SIG-M5 (cell line): ENCODE measurements around the gene METRNL.
"Not testable (repeated sequence)": the region's sequence is repeated elsewhere in the genome, so short reads cannot be mapped to it uniquely, and the experiment has no call there.

Source experiments
- DNase-seq: peaks from one replicate; lab custom pipeline; 2025; lab: John Stamatoyannopoulos, UW

METRNL gene

GRCh38 chr17:83052241-83052564 lies 27.2 kb upstream of the METRNL start:
- no peak for DNase-seq

DNA sequence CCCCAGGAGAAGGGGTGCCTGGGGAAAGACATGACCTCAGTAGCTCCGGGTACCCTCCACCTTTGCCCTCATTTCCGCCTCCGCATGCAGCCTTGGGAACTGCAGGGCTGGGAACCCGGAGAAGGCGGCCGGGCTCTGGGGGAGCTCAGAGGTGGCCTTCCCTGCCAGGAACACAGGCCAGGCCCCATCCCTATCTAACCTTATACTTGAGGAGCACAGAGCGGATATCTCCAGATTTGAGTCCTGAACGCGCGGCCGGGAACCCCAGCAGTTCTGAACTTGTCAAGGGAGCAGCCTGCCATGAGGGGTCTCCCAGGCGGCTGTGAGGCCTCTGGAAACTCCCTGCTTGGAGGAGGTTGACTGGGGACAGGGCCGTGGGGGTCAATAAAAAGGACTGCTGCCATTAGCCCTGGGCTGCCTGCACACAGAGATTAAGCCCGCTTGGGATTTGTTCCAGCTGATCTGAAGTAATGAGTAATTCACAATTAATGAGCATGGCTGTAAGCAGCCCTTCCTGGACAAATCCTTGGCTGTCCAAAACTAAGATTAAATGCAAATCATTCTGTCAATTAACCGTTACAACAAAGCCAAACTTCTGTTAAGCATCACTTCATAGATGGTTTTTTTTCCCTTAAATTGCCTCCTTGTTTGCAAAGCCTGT lies 26.3 kb upstream of the METRNL start:
- DNase-seq, result no peak

DNA sequence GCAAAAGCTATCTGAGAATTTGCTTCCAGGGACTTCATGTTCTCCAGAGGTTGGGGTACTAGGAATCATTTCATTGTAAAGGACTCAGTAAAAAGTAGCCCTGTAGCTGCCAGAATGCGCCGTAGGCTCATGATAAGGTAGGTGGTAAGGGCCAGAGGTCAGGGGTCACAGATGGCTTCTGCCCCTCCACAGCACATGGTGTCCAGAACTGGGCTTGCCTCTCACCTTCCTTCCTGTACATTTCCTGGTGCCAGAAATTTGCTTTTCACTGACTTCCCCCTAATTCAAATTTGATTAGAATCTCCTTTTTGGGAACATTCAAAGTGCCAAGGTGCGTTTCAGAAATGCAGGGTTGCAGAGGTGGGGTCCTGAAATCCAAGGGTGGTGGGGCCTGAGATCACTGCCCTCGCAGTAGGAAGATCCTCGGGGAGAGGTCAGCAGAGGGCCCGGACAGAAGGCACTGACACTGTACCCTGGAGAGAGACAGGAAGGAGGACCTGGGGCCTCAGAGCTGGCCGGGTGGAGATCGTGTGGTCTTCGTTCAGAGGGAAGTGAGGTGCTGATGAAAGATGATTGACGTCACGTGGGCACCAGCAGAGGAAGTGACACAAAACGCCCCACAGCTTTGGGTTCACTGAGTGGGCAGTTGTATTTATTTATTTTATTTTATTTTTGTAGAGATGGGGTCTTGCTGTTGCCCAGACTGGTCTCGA lies 25.5 kb upstream of the METRNL start:
- no peak for DNase-seq

DNA sequence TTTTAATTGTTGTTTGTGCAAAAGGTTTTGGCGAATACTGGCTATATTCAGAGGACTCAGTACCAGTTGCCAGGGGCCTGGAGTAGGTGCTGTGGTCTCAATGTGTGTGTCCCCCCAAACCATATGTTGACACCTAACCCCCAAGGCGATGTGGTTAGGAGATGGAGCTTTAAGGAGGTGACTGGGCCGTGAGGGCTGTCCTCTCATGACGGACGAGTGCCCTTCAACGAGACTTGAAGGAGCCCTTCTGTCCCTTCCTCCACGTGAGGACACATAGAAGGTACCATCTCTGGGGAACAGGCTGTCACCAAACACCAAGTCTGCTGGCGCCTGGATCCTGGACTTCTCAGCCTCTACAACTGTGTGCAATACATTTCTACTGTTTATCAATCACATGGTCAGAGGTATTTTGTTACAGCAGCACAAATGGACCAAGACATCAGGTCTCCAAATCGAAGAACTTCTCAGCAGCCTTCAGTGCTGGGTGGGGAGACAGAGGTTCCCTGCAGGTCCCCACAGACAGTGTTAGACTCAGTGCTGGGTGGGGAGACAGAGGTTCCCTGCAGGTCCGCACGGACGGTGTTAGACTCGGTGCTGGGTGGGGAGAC lies 24.8 kb upstream of the METRNL start:
- no peak for DNase-seq

DNA sequence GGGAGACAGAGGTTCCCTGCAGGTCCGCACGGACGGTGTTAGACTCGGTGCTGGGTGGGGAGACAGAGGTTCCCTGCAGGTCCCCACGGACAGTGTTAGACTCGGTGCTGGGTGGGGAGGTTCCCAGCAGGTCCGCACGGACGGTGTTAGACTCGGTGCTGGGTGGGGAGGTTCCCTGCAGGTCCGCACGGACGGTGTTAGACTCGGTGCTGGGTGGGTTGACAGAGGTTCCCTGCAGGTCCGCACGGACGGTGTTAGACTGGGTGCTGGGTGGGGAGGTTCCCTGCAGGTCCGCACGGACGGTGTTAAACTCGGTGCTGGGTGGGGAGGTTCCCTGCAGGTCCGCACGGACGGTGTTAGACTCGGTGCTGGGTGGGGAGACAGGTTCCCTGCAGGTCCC lies 24.2 kb upstream of the METRNL start:
- DNase-seq, result not testable (repeated sequence)

GRCh38 chr17:83055911-83056582 lies 23.4 kb upstream of the METRNL start:
- DNase-seq, result no peak

GRCh38 chr17:83056583-83057396 lies 22.6 kb upstream of the METRNL start:
- DNase-seq, result no peak

DNA sequence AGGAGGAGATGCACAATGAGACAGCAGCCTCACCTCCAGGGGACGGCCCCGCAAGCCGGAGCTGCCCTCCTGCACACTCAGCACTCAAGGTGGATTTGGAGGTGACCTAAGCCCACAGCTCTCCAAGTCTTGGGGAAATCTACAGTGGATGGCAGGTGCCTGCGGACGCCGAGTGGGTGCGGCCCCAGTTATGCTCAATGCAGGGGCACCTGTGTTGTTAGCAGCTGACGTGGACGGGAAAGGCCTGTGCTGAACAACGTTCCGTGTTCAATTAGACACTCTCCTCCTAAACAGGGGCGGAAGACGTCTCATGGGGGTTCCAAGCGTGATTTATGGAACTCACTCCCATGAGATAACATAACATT lies 22.0 kb upstream of the METRNL start:
- DNase-seq, result no peak

- no peak for DNase-seq
Observed at GRCh38 chr17:83057793-83058265, 21.6 kb upstream of the METRNL start.

DNA sequence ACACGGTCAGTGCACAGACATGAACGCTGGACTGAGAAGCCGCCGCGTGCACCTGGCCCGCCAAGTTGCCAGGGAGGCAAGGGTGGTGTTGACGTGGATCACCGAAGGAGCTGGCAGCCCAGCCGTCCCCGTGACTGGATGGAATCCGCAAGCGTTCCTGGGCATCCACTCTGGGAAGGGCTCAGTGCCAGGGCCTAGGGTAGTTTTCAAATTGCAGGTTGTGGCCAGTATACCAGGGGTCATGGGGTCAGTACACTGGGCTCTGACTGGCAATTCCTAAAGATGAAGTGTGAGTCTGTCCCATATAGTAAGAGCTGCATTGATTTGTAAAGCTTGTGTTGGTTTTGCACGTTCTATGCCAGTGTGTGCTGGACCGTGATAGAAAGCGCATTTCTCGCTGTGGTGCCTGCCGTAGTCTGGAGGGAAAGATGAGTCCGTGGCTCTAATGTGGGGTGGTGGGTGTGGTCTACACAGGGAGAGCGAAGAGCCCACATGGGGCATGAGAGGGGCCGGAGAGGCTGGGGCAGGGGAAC lies 21.1 kb upstream of the METRNL start:
- DNase-seq, result no peak

DNA sequence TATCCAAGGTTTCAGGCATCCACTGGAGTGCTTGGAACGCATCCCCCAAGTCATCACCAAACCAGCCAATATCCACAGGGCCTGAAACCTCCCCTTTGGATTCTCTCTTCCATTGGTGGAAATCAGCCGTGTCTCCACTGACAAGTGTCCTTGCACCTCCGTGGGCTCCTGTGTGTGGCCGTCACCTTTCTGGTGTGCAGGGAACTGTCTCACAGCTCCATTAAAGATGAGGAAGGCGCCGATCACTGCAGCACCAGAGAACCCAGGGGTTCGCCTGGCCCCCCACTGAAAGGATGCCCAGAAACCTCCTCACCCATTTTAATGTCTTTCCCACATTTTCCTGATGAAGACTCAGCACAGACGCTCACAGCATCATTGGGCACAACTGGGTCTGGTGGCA lies 17.8 kb upstream of the METRNL start:
- DNase-seq, result no peak

DNA sequence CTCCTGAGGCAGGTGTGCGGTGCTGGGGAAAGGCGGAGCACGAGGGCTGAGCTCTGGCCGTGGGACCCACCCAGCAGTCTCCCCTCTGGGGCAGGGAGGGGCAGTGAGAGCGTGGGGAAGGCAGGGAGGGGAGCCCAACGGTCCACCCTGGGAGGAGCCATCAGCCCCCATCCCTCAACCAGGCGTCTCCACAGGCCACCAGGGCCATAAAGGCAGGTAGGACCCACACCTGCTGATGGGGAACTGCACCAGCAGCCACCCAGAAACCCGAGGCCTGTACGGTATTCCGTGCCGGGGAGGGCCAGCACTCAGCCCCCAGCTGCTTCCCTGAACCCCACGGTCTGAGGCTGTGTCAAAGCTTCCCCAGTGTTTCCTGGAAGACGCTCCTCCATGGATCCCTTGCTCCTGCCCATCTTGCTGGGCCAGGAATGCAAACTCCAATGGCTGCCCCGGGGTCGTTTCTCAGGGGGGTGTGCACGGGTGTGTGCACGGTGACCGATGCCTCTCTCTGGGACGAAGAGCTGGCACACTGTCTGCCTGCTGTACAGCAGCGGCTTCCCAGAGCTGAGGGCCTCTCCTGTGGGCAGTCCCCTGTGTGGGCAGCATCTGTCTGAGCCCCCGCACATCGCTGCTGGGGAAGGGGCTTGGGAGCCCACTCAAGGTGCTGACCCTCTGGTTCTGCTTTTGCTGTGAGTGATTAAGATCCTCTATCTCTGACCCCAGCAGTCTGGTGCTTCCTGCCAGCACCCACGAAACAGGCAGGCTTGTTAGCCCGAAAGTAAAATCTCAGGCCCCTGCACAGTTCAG lies 17.2 kb upstream of the METRNL start:
- no peak for DNase-seq

DNA sequence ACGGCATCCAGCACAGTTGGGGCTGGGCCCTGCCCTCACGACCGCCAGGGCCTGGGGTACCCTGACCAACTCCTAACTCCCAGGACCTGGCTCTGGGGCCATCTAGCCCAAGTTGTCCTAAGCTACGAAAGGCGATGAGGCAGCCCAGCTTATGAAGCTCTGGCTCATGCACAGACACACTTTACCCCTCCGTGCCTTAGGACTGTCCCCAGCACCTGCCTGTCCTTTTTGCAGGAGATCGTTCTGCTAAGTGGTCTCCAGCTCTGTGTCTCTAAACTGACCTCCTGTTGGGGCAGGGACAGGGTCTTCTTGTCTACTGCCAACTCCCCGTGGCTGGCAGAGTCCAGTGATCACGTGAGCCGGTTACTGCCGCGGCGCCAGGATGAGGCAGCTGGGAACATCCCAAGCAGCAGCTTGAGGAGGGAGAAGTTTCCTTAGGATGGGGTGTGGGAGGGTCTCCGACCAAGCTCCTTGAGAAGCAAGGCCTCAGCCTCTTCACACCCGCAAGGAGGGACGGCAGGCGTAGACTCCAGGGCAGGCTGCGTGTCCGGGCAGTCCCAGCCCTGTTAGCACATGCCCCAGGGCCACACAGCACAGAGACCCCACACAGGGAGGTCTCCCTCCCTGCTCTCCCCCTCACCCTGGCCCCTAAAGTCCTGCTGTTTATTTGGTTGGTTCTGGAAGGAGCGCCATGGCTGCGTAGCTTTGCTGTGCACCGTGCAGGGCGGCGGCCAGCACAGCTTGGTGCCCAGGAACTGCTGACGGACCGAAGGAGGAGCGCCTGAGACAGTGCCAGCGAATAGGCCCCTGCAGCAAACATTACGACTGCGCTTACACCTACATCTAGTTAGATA lies 16.4 kb upstream of the METRNL start:
- DNase-seq, result no peak

GRCh38 chr17:83064021-83064731 lies 15.2 kb upstream of the METRNL start:
- DNase-seq, result no peak

GRCh38 chr17:83064732-83065659 lies 14.4 kb upstream of the METRNL start:
- DNase-seq, result no peak

DNA sequence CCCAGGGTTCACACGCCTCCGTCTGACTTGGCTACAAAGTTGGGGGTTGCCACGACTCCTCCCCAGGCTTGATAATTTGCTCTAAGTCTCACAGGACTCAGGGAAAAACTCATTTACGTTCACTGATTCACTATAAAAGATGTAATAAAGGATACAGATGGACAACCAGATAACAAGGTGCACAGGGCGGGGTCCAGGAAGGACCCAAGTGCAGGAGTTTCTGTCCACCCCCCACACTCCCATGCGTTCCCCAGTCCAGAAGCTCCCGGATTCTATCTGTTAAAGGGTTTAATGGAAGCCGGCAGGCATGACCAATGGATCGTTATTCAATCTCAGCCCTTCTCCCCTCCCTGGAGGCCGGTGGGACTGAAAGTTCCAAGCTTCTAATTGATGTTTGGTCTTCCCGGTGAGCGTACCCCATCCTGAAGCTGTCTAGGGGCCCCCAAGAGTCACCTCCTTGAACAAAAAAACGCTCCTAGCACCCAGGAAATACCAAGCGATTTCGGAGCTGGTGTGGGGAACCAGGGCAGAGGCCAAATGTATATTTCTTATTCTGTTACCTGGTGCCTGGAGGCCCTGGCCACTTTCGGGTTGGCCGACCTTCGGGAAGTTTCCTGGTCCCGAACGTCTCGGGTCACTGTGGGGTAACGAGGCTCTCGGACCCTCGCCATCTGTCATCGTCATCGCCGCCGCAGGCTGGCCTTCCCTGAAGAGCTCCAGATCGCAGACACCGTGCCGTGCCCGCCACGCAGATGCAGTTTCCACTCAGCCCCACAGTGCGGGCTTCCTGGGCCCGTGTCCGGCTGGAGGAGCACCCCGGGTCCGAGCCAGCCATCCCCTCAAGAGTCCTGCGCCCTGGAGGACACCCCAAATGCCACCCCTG lies 13.5 kb upstream of the METRNL start:
- no peak for DNase-seq

GRCh38 chr17:83066543-83066890 lies 12.9 kb upstream of the METRNL start:
- not testable (repeated sequence) for DNase-seq
